Neural progenitor cell (in vitro differentiated cells): ENCODE results near the gene LETMD1. TPM values are rescaled to one million over a fixed set of nuclear protein-coding genes. Genes with fewer than 3 reads are reported as not detected.

ENCODE experiments used
- DNase-seq: peaks from one replicate; pipeline ENCODE4 v3.0.0-alpha.2; 2016; ENCODE audit warnings: low spot score
- H2AFZ ChIP-seq: fragments of 200-600 bp; sonication (generic); replicated peaks from 2 replicates; pipeline ENCODE4 v1.6.1; 2016; ENCODE audit warnings: antibody characterized with exemption
- H3F3A ChIP-seq: fragments of 200-600 bp; sonication (generic); 2 replicates; pipeline ENCODE4 v1.6.1; 2016; ENCODE audit warnings: antibody characterized with exemption, low read depth
- H3K27ac ChIP-seq: fragments of 200-600 bp; sonication (generic); 2 replicates; pipeline ENCODE4 v1.5.1; 2016; ENCODE audit warnings: mild to moderate bottlenecking
- H3K27me3 ChIP-seq: fragments of 200-600 bp; sonication (generic); 2 replicates; pipeline ENCODE4 v1.6.1; 2016; ENCODE audit warnings: mild to moderate bottlenecking, moderate library complexity
- H3K36me3 ChIP-seq: fragments of 200-600 bp; sonication (generic); 2 replicates; pipeline ENCODE4 v1.5.1; 2016
- H3K4me1 ChIP-seq: fragments of 200-600 bp; sonication (generic); 2 replicates; pipeline ENCODE4 v1.6.1; 2016; ENCODE audit warnings: mixed run types
- H3K4me2 ChIP-seq: fragments of 200-600 bp; sonication (generic); 2 replicates; pipeline ENCODE4 v1.6.1; 2016
- H3K4me3 ChIP-seq: fragments of 200-600 bp; sonication (generic); 2 replicates; pipeline ENCODE4 v1.5.1; 2016
- H3K79me2 ChIP-seq: fragments of 200-600 bp; sonication (generic); 2 replicates; pipeline ENCODE4 v1.6.1; 2016; ENCODE audit warnings: low read depth
- H3K9ac ChIP-seq: fragments of 200-600 bp; sonication (generic); 2 replicates; pipeline ENCODE4 v1.6.1; 2016
- H3K9me3 ChIP-seq: fragments of 200-600 bp; sonication (generic); 2 replicates; pipeline ENCODE4 v1.5.1; 2016; ENCODE audit warnings: low read depth
- H4K20me1 ChIP-seq: fragments of 200-600 bp; sonication (generic); 2 replicates; pipeline ENCODE4 v1.6.1; 2016; ENCODE audit warnings: low read depth
- H3K27ac Mint-ChIP-seq: 3 replicates; pipeline ENCODE4 v1.8.0; 2021; ENCODE audit warnings: mixed read lengths
- H3K27me3 Mint-ChIP-seq: 2 replicates; pipeline ENCODE4 v1.8.0; 2022; ENCODE audit warnings: low read depth, mild to moderate bottlenecking, inconsistent platforms, moderate library complexity, mixed read lengths; ENCODE audit not compliant: insufficient read depth
- H3K36me3 Mint-ChIP-seq: 3 replicates; pipeline ENCODE4 v1.8.0; 2021; ENCODE audit warnings: mixed read lengths
- H3K4me1 Mint-ChIP-seq: 3 replicates; pipeline ENCODE4 v1.8.0; 2021; ENCODE audit warnings: mixed read lengths
- H3K4me3 Mint-ChIP-seq: 3 replicates; pipeline ENCODE4 v1.8.0; 2021; ENCODE audit warnings: mild to moderate bottlenecking, moderate library complexity, mixed read lengths
- H3K9me3 Mint-ChIP-seq: 3 replicates; pipeline ENCODE4 v1.8.0; 2020; ENCODE audit warnings: mixed read lengths
- CTCF ChIP-seq: fragments of 200-600 bp; sonication (generic); IDR thresholded peaks from 2 replicates; pipeline ENCODE4 v1.5.1; 2017; ENCODE audit warnings: antibody characterized with exemption, mild to moderate bottlenecking
- EZH2 ChIP-seq: fragments of 200-600 bp; sonication (generic); IDR thresholded peaks from 2 replicates; pipeline ENCODE4 v1.6.1; 2017; ENCODE audit warnings: antibody characterized with exemption, mild to moderate bottlenecking, moderate library complexity
- EZH2phosphoT487 ChIP-seq: fragments of 200-600 bp; sonication (generic); IDR thresholded peaks from 2 replicates; pipeline ENCODE4 v1.6.1; 2017; ENCODE audit warnings: antibody characterized with exemption
- total RNA-seq: library from RNA; depleted of rRNA; stranded (reverse); fragments of >200 nt; gene quantifications from 2 replicates; pipeline ENCODE4 v1.2.3, GENCODE V29; 2015; ENCODE audit warnings: low replicate concordance

Gene LETMD1
- total RNA-seq, 1 donor from 2014 or later, result 40.9 TPM

GRCh38 chr12:51025338-51025835 lies 22.7 kb upstream of the LETMD1 start:
- peak overlapping the region; percentile 12 for H2AFZ ChIP-seq
- H3K4me3 Mint-ChIP-seq, result peak overlapping the region; percentile 94

GRCh38 chr12:51025836-51026638 lies 22.1 kb upstream of the LETMD1 start, which contains the start of gene SLC11A2:
TSS of gene SLC11A2 (minus strand) at chr12:51026384. CDS start at chr12:51010728, 15,656 bp downstream.
- H3K4me1 Mint-ChIP-seq, result peaks cover 40% of the 10 kb centered on the region
- TF ChIP-seq EZH2phosphoT487 (no peak), EZH2 (no peak), CTCF (peak; percentile 10)
- H3K9ac ChIP-seq, result no peak within 1 kb of the TSS
- peak within 1 kb of the TSS; percentile 87 for H3K27ac ChIP-seq
- H3K27me3 ChIP-seq, result no peaks in the 10 kb centered on the region
- H4K20me1 ChIP-seq, result peaks cover 2% of the 10 kb centered on the region
- no peaks in the 10 kb centered on the region for H3K9me3 Mint-ChIP-seq
- peaks cover 25% of the 10 kb centered on the region for H3K4me1 ChIP-seq
- peak within 1 kb of the TSS; percentile 83 for H3K4me2 ChIP-seq
- H3K4me3 Mint-ChIP-seq, result peak within 1 kb of the TSS; percentile 94
- no peaks in the 10 kb centered on the region for H3K36me3 ChIP-seq
- peaks cover 36% of the 10 kb centered on the region for H3F3A ChIP-seq
- H3K36me3 Mint-ChIP-seq, result no peaks in the 10 kb centered on the region
- peak within 1 kb of the TSS; percentile 98 for H3K27ac Mint-ChIP-seq
- peak within 1 kb of the TSS; percentile 56 for H3K4me3 ChIP-seq
- peak within 1 kb of the TSS; percentile 79 for H2AFZ ChIP-seq
- peak; percentile 98 for DNase-seq
- H3K27me3 Mint-ChIP-seq, result peaks cover 4% of the 10 kb centered on the region
- H3K79me2 ChIP-seq, result peaks cover 45% of the 10 kb centered on the region
- no peaks in the 10 kb centered on the region for H3K9me3 ChIP-seq

More at GRCh38 chr12:51025338-51025835, 22.7 kb upstream of the LETMD1 start:
- Histone ChIP-seq H3K4me1 (peaks cover 29% of the 10 kb centered on the region), H3K9ac (no peak overlapping the region), H3K27ac (peak overlapping the region; percentile 87), H3K9me3 (no peaks in the 10 kb centered on the region), H3K36me3 (no peaks in the 10 kb centered on the region), H3K79me2 (peaks cover 51% of the 10 kb centered on the region), H3F3A (peaks cover 36% of the 10 kb centered on the region), H3K4me3 (peak overlapping the region; percentile 56), H3K27me3 (no peaks in the 10 kb centered on the region), H3K4me2 (peak overlapping the region; percentile 83), H4K20me1 (peaks cover 9% of the 10 kb centered on the region)
- Mint-ChIP-seq H3K9me3 (no peaks in the 10 kb centered on the region), H3K27me3 (peaks cover 4% of the 10 kb centered on the region), H3K36me3 (no peaks in the 10 kb centered on the region), H3K27ac (peak overlapping the region; percentile 94), H3K4me1 (peaks cover 42% of the 10 kb centered on the region)
- DNase-seq, result no peak
- TF ChIP-seq CTCF (no peak), EZH2phosphoT487 (no peak), EZH2 (no peak)

- Histone ChIP-seq H3F3A (peaks cover 36% of the 10 kb centered on the region), H2AFZ (no peak overlapping the region), H3K27me3 (no peaks in the 10 kb centered on the region), H3K9ac (no peak overlapping the region), H3K79me2 (peaks cover 31% of the 10 kb centered on the region), H4K20me1 (no peaks in the 10 kb centered on the region), H3K4me2 (no peak overlapping the region), H3K4me3 (no peak overlapping the region), H3K27ac (no peak overlapping the region), H3K36me3 (no peaks in the 10 kb centered on the region), H3K4me1 (peaks cover 25% of the 10 kb centered on the region), H3K9me3 (no peaks in the 10 kb centered on the region)
- Mint-ChIP-seq H3K36me3 (no peaks in the 10 kb centered on the region), H3K27ac (peak overlapping the region; percentile 44), H3K9me3 (no peaks in the 10 kb centered on the region), H3K27me3 (peaks cover 4% of the 10 kb centered on the region), H3K4me1 (peaks cover 38% of the 10 kb centered on the region), H3K4me3 (peak overlapping the region; percentile 68)
- DNase-seq, result no peak
- TF ChIP-seq EZH2phosphoT487 (no peak), EZH2 (no peak)
Measured at GRCh38 chr12:51027342-51027835, 20.7 kb upstream of the LETMD1 start.
